ENCODE measurements around the gene RIOX2.
"Not testable (repeated sequence)": the region's sequence is repeated elsewhere in the genome, so short reads cannot be mapped to it uniquely, and the experiment has no call there.

Gene RIOX2

GRCh38 chr3:97971679-97972567 lies at the start of gene RIOX2:
RIOX2 (minus strand) TSS chr3:97972431; CDS start chr3:97967593, 4,838 bp downstream.
- no peaks in the 10 kb centered on the region for H3K4me1 ChIP-seq (ENCODE audit: control insufficient read depth, insufficient read depth, low read length)
- H3K4me3 ChIP-seq (ENCODE audit: low read depth, low read length): peak within 1 kb of the TSS; percentile 65
- H3K9me3 ChIP-seq (ENCODE audit: control insufficient read depth, insufficient read depth, low read length): no peaks in the 10 kb centered on the region
- H3K27me3 ChIP-seq (ENCODE audit: control insufficient read depth, insufficient read depth, low read length): peaks cover 19% of the 10 kb centered on the region
- no peak within 1 kb of the TSS for H3K9ac ChIP-seq (ENCODE audit: low read depth, low read length)
- no peaks in the 10 kb centered on the region for H3K36me3 ChIP-seq (ENCODE audit: control insufficient read depth, insufficient read depth, low read length)

GRCh38 chr3:98020412-98020811 lies 48.2 kb upstream of the RIOX2 start:
- no peak overlapping the region for H3K4me3 ChIP-seq (ENCODE audit: low read depth, low read length)
- no peak overlapping the region for H3K9ac ChIP-seq (ENCODE audit: low read depth, low read length)
- no peaks in the 10 kb centered on the region for H3K27me3 ChIP-seq (ENCODE audit: control insufficient read depth, insufficient read depth, low read length)
- H3K36me3 ChIP-seq (ENCODE audit: control insufficient read depth, insufficient read depth, low read length): no peaks in the 10 kb centered on the region
- no peaks in the 10 kb centered on the region for H3K4me1 ChIP-seq (ENCODE audit: control insufficient read depth, insufficient read depth, low read length)
- no peaks in the 10 kb centered on the region for H3K9me3 ChIP-seq (ENCODE audit: control insufficient read depth, insufficient read depth, low read length)

GRCh38 chr3:98018301-98018700 lies 46.1 kb upstream of the RIOX2 start:
- no peaks in the 10 kb centered on the region for H3K27me3 ChIP-seq (ENCODE audit: control insufficient read depth, insufficient read depth, low read length)
- no peaks in the 10 kb centered on the region for H3K36me3 ChIP-seq (ENCODE audit: control insufficient read depth, insufficient read depth, low read length)
- no peak overlapping the region for H3K9ac ChIP-seq (ENCODE audit: low read depth, low read length)

GRCh38 chr3:98014268-98014585 lies 42.0 kb upstream of the RIOX2 start:
- Histone ChIP-seq H3K9me3 (ENCODE audit: control insufficient read depth, insufficient read depth, low read length) (no peaks in the 10 kb centered on the region), H3K36me3 (ENCODE audit: control insufficient read depth, insufficient read depth, low read length) (no peaks in the 10 kb centered on the region), H3K4me3 (ENCODE audit: low read depth, low read length) (no peak overlapping the region), H3K27me3 (ENCODE audit: control insufficient read depth, insufficient read depth, low read length) (no peaks in the 10 kb centered on the region), H3K4me1 (ENCODE audit: control insufficient read depth, insufficient read depth, low read length) (no peaks in the 10 kb centered on the region), H3K9ac (ENCODE audit: low read depth, low read length) (no peak overlapping the region)

More at GRCh38 chr3:98018301-98018700, 46.1 kb upstream of the RIOX2 start:
- H3K4me3 ChIP-seq (ENCODE audit: low read depth, low read length): no peak overlapping the region
- no peaks in the 10 kb centered on the region for H3K4me1 ChIP-seq (ENCODE audit: control insufficient read depth, insufficient read depth, low read length)
- no peaks in the 10 kb centered on the region for H3K9me3 ChIP-seq (ENCODE audit: control insufficient read depth, insufficient read depth, low read length)

- H3K4me3 ChIP-seq (ENCODE audit: low read depth, low read length): no peak overlapping the region
- H3K27me3 ChIP-seq (ENCODE audit: control insufficient read depth, insufficient read depth, low read length): no peaks in the 10 kb centered on the region
- no peaks in the 10 kb centered on the region for H3K36me3 ChIP-seq (ENCODE audit: control insufficient read depth, insufficient read depth, low read length)
- no peaks in the 10 kb centered on the region for H3K4me1 ChIP-seq (ENCODE audit: control insufficient read depth, insufficient read depth, low read length)
- no peaks in the 10 kb centered on the region for H3K9me3 ChIP-seq (ENCODE audit: control insufficient read depth, insufficient read depth, low read length)
- H3K9ac ChIP-seq (ENCODE audit: low read depth, low read length): no peak overlapping the region
These were observed 41.4 kb upstream of the RIOX2 start for GRCh38 chr3:98013411-98014267.

GRCh38 chr3:98012979-98013378 lies 40.7 kb upstream of the RIOX2 start:
- H3K9me3 ChIP-seq (ENCODE audit: control insufficient read depth, insufficient read depth, low read length): no peaks in the 10 kb centered on the region
- H3K4me3 ChIP-seq (ENCODE audit: low read depth, low read length): no peak overlapping the region
- H3K9ac ChIP-seq (ENCODE audit: low read depth, low read length): no peak overlapping the region
- no peaks in the 10 kb centered on the region for H3K4me1 ChIP-seq (ENCODE audit: control insufficient read depth, insufficient read depth, low read length)
- H3K27me3 ChIP-seq (ENCODE audit: control insufficient read depth, insufficient read depth, low read length): no peaks in the 10 kb centered on the region
- H3K36me3 ChIP-seq (ENCODE audit: control insufficient read depth, insufficient read depth, low read length): no peaks in the 10 kb centered on the region

GRCh38 chr3:98010883-98011449 lies 38.7 kb upstream of the RIOX2 start:
- not testable (repeated sequence) for H3K27me3 ChIP-seq (ENCODE audit: control insufficient read depth, insufficient read depth, low read length); H3K9me3 ChIP-seq (ENCODE audit: control insufficient read depth, insufficient read depth, low read length); H3K36me3 ChIP-seq (ENCODE audit: control insufficient read depth, insufficient read depth, low read length); H3K4me1 ChIP-seq (ENCODE audit: control insufficient read depth, insufficient read depth, low read length); H3K9ac ChIP-seq (ENCODE audit: low read depth, low read length); H3K4me3 ChIP-seq (ENCODE audit: low read depth, low read length)

- Histone ChIP-seq H3K27me3 (ENCODE audit: control insufficient read depth, insufficient read depth, low read length) (no peaks in the 10 kb centered on the region), H3K9ac (ENCODE audit: low read depth, low read length) (no peak overlapping the region), H3K4me1 (ENCODE audit: control insufficient read depth, insufficient read depth, low read length) (no peaks in the 10 kb centered on the region), H3K4me3 (ENCODE audit: low read depth, low read length) (no peak overlapping the region), H3K36me3 (ENCODE audit: control insufficient read depth, insufficient read depth, low read length) (no peaks in the 10 kb centered on the region), H3K9me3 (ENCODE audit: control insufficient read depth, insufficient read depth, low read length) (no peaks in the 10 kb centered on the region)
These were observed 38.1 kb upstream of the RIOX2 start for GRCh38 chr3:98010194-98010882.

- Histone ChIP-seq H3K36me3 (ENCODE audit: control insufficient read depth, insufficient read depth, low read length) (no peaks in the 10 kb centered on the region), H3K9me3 (ENCODE audit: control insufficient read depth, insufficient read depth, low read length) (no peaks in the 10 kb centered on the region), H3K9ac (ENCODE audit: low read depth, low read length) (no peak overlapping the region), H3K4me1 (ENCODE audit: control insufficient read depth, insufficient read depth, low read length) (no peaks in the 10 kb centered on the region), H3K4me3 (ENCODE audit: low read depth, low read length) (no peak overlapping the region), H3K27me3 (ENCODE audit: control insufficient read depth, insufficient read depth, low read length) (no peaks in the 10 kb centered on the region)
These were observed 36.6 kb upstream of the RIOX2 start for GRCh38 chr3:98008855-98009254.

- no peak overlapping the region for H3K9ac ChIP-seq (ENCODE audit: low read depth, low read length)
- no peak overlapping the region for H3K4me3 ChIP-seq (ENCODE audit: low read depth, low read length)
- no peaks in the 10 kb centered on the region for H3K36me3 ChIP-seq (ENCODE audit: control insufficient read depth, insufficient read depth, low read length)
- no peaks in the 10 kb centered on the region for H3K4me1 ChIP-seq (ENCODE audit: control insufficient read depth, insufficient read depth, low read length)
- H3K27me3 ChIP-seq (ENCODE audit: control insufficient read depth, insufficient read depth, low read length): no peaks in the 10 kb centered on the region
- no peaks in the 10 kb centered on the region for H3K9me3 ChIP-seq (ENCODE audit: control insufficient read depth, insufficient read depth, low read length)
These were observed 33.2 kb upstream of the RIOX2 start for GRCh38 chr3:98005438-98005837.

- no peaks in the 10 kb centered on the region for H3K4me1 ChIP-seq (ENCODE audit: control insufficient read depth, insufficient read depth, low read length)
- no peak overlapping the region for H3K9ac ChIP-seq (ENCODE audit: low read depth, low read length)
- no peaks in the 10 kb centered on the region for H3K36me3 ChIP-seq (ENCODE audit: control insufficient read depth, insufficient read depth, low read length)
- H3K27me3 ChIP-seq (ENCODE audit: control insufficient read depth, insufficient read depth, low read length): no peaks in the 10 kb centered on the region
- no peak overlapping the region for H3K4me3 ChIP-seq (ENCODE audit: low read depth, low read length)
- H3K9me3 ChIP-seq (ENCODE audit: control insufficient read depth, insufficient read depth, low read length): no peaks in the 10 kb centered on the region
These were observed 32.5 kb upstream of the RIOX2 start for GRCh38 chr3:98004721-98005120.

Data from iPS-15b (cell line).